ENCODE measurements around the gene TTC1.

DNA sequence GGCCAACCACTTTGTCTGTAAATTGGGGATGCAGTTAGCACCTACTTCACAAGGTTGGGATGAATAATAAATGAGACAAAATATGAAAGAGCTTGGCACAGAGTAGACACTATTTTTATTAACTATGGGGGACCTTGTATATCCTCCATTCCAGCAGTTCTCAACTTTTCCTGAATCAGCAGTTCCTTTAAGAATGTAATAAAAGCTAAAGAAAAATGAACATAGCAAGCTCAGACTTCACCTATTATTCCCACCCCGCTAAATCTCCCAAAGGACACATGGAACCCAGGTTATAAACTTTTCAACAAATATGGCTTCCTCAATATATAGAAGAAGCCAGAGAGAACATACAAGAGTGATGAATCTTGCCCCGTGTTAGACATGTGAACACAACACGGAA is 32.0 kb upstream of the TTC1 start:
- TF ChIP-seq MAX (CRISPR knock-in tag; IDR thresholded peaks at IDR 0.05), result no peak
- TF ChIP-seq KLF16 (IDR thresholded peaks at IDR 0.05), result no peak

All from K562 (cell line).